ENCODE data around the gene ADGRV1.

DNA sequence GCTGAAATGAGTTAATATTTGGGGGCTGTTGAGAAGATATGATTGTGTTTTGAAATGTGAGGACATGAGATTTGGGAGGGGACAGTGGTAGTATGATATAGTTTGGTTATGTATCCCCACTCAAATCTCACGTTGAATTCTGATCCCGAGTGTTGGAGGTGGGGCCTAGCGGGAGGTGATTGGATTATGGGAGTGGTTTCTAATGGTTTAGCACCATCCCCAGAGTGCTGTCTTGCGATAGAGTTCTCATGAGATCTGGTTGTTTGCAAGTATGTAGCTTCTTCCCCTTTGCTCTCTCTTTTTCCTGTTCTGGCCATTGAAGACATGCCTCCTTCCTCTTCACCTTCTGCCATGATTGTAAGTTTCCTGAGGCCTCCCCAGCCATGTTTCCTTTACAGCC, 438.5 kb downstream of the ADGRV1 start:
- TF ChIP-seq, protein P1, sequence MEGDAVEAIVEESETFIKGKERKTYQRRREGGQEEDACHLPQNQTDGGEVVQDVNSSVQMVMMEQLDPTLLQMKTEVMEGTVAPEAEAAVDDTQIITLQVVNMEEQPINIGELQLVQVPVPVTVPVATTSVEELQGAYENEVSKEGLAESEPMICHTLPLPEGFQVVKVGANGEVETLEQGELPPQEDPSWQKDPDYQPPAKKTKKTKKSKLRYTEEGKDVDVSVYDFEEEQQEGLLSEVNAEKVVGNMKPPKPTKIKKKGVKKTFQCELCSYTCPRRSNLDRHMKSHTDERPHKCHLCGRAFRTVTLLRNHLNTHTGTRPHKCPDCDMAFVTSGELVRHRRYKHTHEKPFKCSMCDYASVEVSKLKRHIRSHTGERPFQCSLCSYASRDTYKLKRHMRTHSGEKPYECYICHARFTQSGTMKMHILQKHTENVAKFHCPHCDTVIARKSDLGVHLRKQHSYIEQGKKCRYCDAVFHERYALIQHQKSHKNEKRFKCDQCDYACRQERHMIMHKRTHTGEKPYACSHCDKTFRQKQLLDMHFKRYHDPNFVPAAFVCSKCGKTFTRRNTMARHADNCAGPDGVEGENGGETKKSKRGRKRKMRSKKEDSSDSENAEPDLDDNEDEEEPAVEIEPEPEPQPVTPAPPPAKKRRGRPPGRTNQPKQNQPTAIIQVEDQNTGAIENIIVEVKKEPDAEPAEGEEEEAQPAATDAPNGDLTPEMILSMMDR (IDR thresholded peaks at IDR 0.05) = no peak
- TF ChIP-seq POLR2A (IDR thresholded peaks at IDR 0.05) = no peak
